CD4-positive, alpha-beta T cell treated with Interleukin-2 at 100 ng/mL for 4 hours (primary cell): ENCODE results near the gene PRR19.

ENCODE experiments used
- DNase-seq: peaks from one replicate; pipeline ENCODE4 v3.0.0-alpha.2; 2020; ENCODE audit warnings: low spot score

Gene PRR19

DNA sequence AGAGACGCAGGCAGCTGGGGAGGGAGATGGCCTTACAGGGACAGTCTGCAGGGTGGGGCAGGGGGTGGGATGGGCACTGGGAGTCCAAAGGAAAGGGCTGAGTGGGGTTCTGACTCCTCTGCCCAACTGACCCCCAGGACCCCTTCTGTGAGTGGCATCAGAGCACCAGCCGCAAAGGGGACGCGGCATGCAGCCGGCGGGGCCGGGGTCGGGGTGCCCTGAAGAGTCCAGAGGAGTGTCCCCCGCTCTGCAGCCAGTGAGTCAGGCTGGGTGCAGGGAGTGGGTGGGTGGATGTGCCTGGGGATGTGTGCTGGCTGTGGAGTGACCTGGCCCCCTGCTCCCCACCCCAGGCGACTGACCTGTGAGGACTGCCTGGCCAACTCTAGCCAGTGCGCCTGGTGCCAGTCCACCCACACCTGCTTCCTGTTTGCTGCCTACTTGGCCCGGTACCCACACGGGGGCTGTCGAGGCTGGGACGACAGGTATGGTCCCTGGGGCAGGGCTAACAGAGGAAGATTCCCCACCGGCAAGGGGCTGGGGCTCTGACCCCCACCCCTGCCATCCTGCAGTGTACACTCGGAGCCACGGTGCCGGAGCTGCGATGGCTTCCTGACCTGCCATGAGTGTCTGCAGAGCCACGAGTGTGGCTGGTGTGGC is 49.3 kb downstream of the PRR19 start:
- no peak for DNase-seq

DNA sequence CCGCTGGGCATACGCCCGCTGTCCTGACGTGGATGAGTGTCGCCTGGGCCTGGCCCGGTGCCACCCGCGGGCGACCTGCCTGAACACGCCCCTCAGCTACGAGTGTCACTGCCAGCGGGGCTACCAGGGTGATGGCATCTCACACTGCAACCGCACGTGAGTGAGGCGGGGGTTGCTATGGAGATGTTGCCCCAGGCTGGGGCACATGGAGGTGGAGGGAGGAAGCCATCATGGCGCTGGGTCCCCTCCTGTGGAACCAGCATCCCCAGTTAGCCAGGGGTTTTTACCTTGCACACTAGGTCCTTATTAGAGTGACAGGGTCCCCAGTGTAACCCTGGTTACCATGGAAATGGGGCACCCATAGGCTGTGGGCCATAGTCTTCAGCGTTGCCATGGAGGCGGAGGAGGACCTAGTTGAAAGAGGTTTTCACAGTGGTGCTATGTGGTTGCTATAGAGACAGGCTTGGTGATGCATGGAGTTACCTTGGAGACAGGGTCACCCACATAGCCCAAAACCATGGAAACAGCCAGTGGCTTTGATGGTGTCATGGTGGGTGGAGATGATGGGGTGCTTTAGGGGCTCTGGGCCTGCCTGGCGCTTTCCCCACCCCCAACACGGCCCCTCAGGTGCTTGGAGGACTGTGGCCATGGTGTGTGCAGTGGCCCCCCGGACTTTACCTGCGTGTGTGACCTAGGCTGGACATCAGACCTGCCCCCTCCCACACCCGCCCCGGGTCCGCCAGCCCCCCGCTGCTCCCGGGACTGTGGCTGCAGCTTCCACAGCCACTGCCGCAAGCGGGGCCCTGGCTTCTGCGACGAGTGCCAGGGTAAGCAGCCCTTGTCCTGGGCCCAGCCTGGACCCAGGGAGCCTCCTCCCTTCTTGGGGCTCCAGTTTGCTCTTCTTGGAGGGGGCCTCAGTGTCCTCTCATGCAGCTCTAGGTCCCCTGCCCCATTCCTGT is 50.6 kb downstream of the PRR19 start:
- DNase-seq = peak; percentile 32

DNA sequence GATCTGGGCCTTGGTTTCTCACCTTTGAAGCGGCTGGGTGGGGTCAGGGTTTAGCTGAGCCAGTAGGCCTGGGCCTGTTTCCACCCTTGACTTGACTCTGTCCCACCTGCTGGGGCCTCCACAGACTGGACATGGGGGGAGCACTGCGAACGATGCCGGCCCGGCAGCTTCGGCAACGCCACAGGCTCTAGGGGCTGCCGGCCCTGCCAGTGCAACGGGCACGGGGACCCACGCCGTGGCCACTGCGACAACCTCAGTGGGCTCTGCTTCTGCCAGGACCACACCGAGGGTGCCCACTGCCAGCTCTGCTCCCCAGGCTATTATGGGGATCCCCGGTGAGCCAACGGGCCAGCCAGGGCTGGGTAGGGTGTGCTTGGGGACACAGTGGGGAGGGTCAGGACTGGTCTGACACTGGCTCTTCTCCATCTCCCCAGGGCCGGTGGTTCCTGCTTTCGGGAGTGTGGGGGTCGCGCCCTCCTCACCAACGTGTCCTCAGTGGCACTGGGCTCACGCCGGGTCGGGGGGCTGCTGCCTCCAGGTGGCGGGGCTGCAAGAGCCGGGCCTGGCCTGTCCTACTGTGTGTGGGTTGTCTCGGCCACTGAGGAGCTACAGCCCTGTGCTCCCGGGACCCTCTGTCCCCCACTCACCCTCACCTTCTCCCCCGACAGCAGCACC is 51.5 kb downstream of the PRR19 start:
- DNase-seq = no peak

DNA sequence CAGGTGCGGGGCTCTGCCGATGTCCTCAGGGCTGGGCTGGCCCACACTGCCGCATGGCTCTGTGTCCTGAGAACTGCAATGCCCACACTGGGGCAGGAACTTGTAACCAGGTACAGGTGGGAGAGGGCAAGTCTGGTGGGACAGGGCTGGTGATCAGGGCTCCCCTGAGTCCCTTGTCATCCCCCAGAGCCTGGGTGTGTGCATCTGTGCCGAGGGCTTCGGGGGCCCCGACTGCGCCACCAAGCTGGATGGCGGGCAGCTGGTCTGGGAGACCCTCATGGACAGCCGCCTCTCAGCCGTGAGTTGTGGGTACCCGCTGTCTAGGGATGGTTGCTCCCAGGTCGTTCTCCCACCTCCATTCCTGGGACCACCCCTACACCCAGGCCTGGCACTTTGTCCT is 54.0 kb downstream of the PRR19 start:
- no peak for DNase-seq

DNA sequence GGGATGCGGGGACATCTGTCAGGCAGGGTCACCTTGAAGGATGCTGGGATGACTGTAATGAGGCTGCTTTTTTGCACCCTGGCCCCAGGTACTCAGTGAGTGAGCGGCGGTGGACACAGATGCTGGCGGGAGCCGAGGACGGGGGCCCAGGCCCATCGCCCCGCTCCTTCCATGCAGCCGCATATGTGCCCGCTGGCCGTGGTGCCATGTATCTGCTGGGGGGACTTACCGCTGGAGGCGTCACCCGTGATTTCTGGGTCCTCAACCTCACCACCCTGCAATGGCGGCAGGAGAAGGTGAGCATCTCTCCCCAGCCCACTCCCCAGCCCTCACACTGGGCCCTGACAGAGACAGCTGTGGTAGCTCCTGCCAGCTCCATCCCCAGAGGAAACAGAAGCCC is 54.8 kb downstream of the PRR19 start:
- no peak for DNase-seq

DNA sequence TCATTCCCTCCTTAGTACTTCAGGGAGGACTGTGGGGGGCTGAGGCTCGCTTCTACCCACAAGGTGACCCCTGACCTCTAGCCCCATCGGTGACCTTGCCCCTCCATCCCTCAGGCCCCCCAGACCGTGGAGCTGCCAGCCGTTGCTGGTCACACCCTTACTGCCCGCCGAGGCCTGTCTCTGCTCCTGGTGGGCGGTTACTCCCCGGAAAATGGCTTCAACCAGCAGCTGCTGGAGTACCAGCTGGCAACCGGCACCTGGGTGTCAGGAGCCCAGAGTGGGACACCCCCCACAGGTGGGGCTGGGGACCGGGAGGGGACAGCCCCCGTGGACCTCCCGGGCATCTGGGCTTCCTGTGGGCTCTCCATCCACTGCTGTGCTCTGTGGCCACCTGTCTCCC is 55.4 kb downstream of the PRR19 start:
- no peak for DNase-seq
